ENCODE results near the gene SOCS2. TPM values are rescaled to one million over a fixed set of nuclear protein-coding genes. Genes with fewer than 3 reads are reported as not detected.

SOCS2 gene
- total and polyA plus RNA-seq, 10 of the 15 experiments (the other 5 are each of a cell fraction or from before 2014, with no cell fraction given): 2.6 to 12.0 (median 7.2) TPM

- TF ChIP-seq CUX1 (IDR thresholded peaks at IDR 0.05; ENCODE audit: insufficient replicate concordance, low read depth, low read length) (no peak), BCLAF1 (IDR thresholded peaks at IDR 0.05) (no peak), HSF1 (IDR thresholded peaks at IDR 0.05; ENCODE audit: low read depth, low read length) (no peak), JUNB (IDR thresholded peaks at IDR 0.05) (no peak), SKIL (IDR thresholded peaks at IDR 0.05; ENCODE audit: low read depth, poor library complexity, severe bottlenecking) (no peak), POU2F2 (IDR thresholded peaks at IDR 0.05; ENCODE audit: borderline replicate concordance, low read depth, low read length) (no peak), ZNF274 (IDR thresholded peaks at IDR 0.05; ENCODE audit: insufficient read depth, insufficient read length) (no peak), SIN3A (IDR thresholded peaks at IDR 0.05; ENCODE audit: low read depth, low read length) (no peak)
Measured at GRCh38 chr12:93539821-93540220, 32.7 kb upstream of the SOCS2 start (continued).

All from GM12878 (cell line).